GM19043 (cell line): ENCODE results near the gene ASIP.

Experiments
- ATAC-seq: cut with Tn5 transposase; IDR thresholded peaks from one replicate; pipeline ENCODE4 v1.9.1; 2021; ENCODE audit warnings: low read depth; ENCODE audit not compliant: unreplicated experiment

ASIP gene

GRCh38 chr20:34309691-34310090 is 68.5 kb downstream of the ASIP start:
- ATAC-seq, result no peak

- no peak for ATAC-seq
Measured at GRCh38 chr20:34310481-34311117, 69.4 kb downstream of the ASIP start.

- ATAC-seq, result no peak
Measured at GRCh38 chr20:34311118-34312023, 70.1 kb downstream of the ASIP start.

- no peak for ATAC-seq
Measured at GRCh38 chr20:34312024-34312460, 70.8 kb downstream of the ASIP start.

GRCh38 chr20:34312544-34313217 is 71.5 kb downstream of the ASIP start:
- peak; percentile 75 for ATAC-seq

GRCh38 chr20:34315236-34315635 is 74.0 kb downstream of the ASIP start:
- no peak for ATAC-seq

GRCh38 chr20:34316196-34316814 is 75.1 kb downstream of the ASIP start:
- no peak for ATAC-seq
